Right cardiac atrium (tissue), 5 donors: ENCODE measurements around the gene UTRN. TPM values are rescaled to one million over a fixed set of nuclear protein-coding genes. Genes with fewer than 3 reads are reported as not detected.

Experiments used
- ATAC-seq, 2 donors: fragments of 200-7000 bp; cut with Tn5 transposase; one replicate each; pipeline versions ENCODE4 v1.8.0 to v1.9.1; 2020; ENCODE audit warnings: moderate library complexity in 2 of 2, mild to moderate bottlenecking in 1 of 2
- DNase-seq, 3 donors: peaks; one replicate each; pipeline ENCODE4 v3.0.0-alpha.2; 2020
- H3K27ac ChIP-seq: one replicate; pipeline ENCODE4 v1.5.1; 2013; ENCODE audit warnings: mild to moderate bottlenecking, low read length, control low read depth, moderate library complexity
- H3K27me3 ChIP-seq: one replicate; pipeline ENCODE4 v1.6.1; 2013; ENCODE audit not compliant: control insufficient read depth, insufficient read depth
- H3K4me1 ChIP-seq: one replicate; pipeline ENCODE4 v1.6.1; 2013; ENCODE audit warnings: low read length; ENCODE audit not compliant: control insufficient read depth, insufficient read depth
- H3K4me3 ChIP-seq: one replicate; pipeline ENCODE4 v1.5.1; 2013; ENCODE audit warnings: low read length, control low read depth
- H3K9me3 ChIP-seq: one replicate; pipeline ENCODE4 v1.6.1; 2013; ENCODE audit warnings: low read length; ENCODE audit not compliant: control insufficient read depth
- WGBS: extraction: QIAGEN DNeasy Blood & Tissue Kit; methylation state at CpG from one replicate; pipeline ENCODE4 v1.1.7; 2013; 5-methylcytosine and 5-hydroxymethylcytosine counted together
- intact Hi-C, 4 donors: fragments of 100-400 bp; cut with DNase I; formaldehyde crosslinking; loops; one replicate each; pipeline versions ENCODE4 v1.11.0 to v1.14.0; 2022 to 2023
- polyA plus RNA-seq: library from polyadenylated mRNA; stranded (reverse); fragments of 200-250 nt; gene quantifications from one replicate; pipeline ENCODE4 v1.2.3, GENCODE V29; 2013
- total RNA-seq, 4 donors: library from RNA; stranded (reverse); fragmentation: NEBNext Ultra II Directional; extraction: Animal tissue kit (Norgen Biotek cat#: 25700); gene quantifications; one replicate each; pipeline ENCODE4 v1.2.1, GENCODE V29; 2021
- donor health status: healthy with polysubstance abuse.
- donor health status: DM: no; HTN: yes; CAD: no.
- donor health status: DM: no; HTN: no; CAD: no.
- donor health status: DM: no; HTN: yes; CAD: no; lungs with severe emphysema.
- donor health status: DM: yes; HTN: yes; CAD: no.

Gene UTRN
- total and polyA plus RNA-seq, 5 donors = 11.5 to 70.5 (median 68.4) TPM

- Histone ChIP-seq H3K4me3 (no peak overlapping the region), H3K9me3 (no peaks in the 10 kb centered on the region), H3K4me1 (peaks cover 20% of the 10 kb centered on the region), H3K27ac (peak overlapping the region; percentile 6), H3K27me3 (no peaks in the 10 kb centered on the region)
- DNase-seq (no peak), ATAC-seq (no peak)
- intact Hi-C loops = no loop called here
- 71% methylated on average over 10 of the region's 10 CpGs for WGBS
These were observed 45.2 kb downstream of the UTRN start for GRCh38 chr6:144330017-144330987.

GRCh38 chr6:144331491-144331969 is 46.4 kb downstream of the UTRN start:
- intact Hi-C loops = no loop called here
- DNase-seq (no peak), ATAC-seq (no peak)
- H3K4me3 ChIP-seq = no peak overlapping the region
- H3K27me3 ChIP-seq = no peaks in the 10 kb centered on the region
- no peak overlapping the region for H3K27ac ChIP-seq
- no peaks in the 10 kb centered on the region for H3K9me3 ChIP-seq
- WGBS = 63% methylated on average over 8 of the region's 8 CpGs
- H3K4me1 ChIP-seq = peaks cover 24% of the 10 kb centered on the region

- no peak for ATAC-seq
- WGBS = 96% methylated on average over 3 of the region's 3 CpGs
- no peak for DNase-seq
- no peaks in the 10 kb centered on the region for H3K27me3 ChIP-seq
- peaks cover 22% of the 10 kb centered on the region for H3K4me1 ChIP-seq
- no peak overlapping the region for H3K27ac ChIP-seq
- H3K4me3 ChIP-seq = no peak overlapping the region
- intact Hi-C loops = no loop called here
- H3K9me3 ChIP-seq = no peaks in the 10 kb centered on the region
These were observed 47.0 kb downstream of the UTRN start for GRCh38 chr6:144332177-144332576.

- WGBS = 53% methylated on average over 12 of the region's 12 CpGs
- Histone ChIP-seq H3K4me1 (peaks cover 21% of the 10 kb centered on the region), H3K27me3 (no peaks in the 10 kb centered on the region), H3K4me3 (no peak overlapping the region), H3K27ac (no peak overlapping the region), H3K9me3 (no peaks in the 10 kb centered on the region)
- ATAC-seq = peak; percentile 22 to 36
- DNase-seq = no peak
- intact Hi-C loops = no loop called here
These were observed 49.1 kb downstream of the UTRN start for GRCh38 chr6:144334150-144334708.

Other genes starting within 250 kb of the UTRN start
- gene SF3B5, start 189.8 kb upstream of the UTRN start, total RNA-seq = 100 to 1,000 TPM; 108 to 134 (median 119) TPM
- 173 TPM for gene SF3B5, start 189.8 kb upstream of the UTRN start, polyA plus RNA-seq
- gene STX11, start 134.8 kb upstream of the UTRN start, total RNA-seq = 1 to 10 TPM; 1.5 to 6.8 (median 2.9) TPM
- gene STX11, start 134.8 kb upstream of the UTRN start, polyA plus RNA-seq = 4.9 TPM